Hepatocyte (in vitro differentiated cells): Measurements from ENCODE around the gene SMIM10.

ENCODE experiments used
- EZH2 ChIP-seq: fragments of 200-600 bp; sonication (generic); IDR thresholded peaks from 2 replicates; pipeline ENCODE4 v1.6.1; 2016; ENCODE audit warnings: antibody characterized with exemption, mild to moderate bottlenecking, borderline replicate concordance
- TF ChIP-seq, protein P1 (sequence below): fragments of 200-600 bp; sonication (generic); IDR thresholded peaks from 2 replicates; pipeline ENCODE4 v1.5.1; 2016; ENCODE audit warnings: antibody characterized with exemption, mild to moderate bottlenecking; ENCODE audit not compliant: poor library complexity

- TF ChIP-seq EZH2: no peak
- TF ChIP-seq, protein P1, sequence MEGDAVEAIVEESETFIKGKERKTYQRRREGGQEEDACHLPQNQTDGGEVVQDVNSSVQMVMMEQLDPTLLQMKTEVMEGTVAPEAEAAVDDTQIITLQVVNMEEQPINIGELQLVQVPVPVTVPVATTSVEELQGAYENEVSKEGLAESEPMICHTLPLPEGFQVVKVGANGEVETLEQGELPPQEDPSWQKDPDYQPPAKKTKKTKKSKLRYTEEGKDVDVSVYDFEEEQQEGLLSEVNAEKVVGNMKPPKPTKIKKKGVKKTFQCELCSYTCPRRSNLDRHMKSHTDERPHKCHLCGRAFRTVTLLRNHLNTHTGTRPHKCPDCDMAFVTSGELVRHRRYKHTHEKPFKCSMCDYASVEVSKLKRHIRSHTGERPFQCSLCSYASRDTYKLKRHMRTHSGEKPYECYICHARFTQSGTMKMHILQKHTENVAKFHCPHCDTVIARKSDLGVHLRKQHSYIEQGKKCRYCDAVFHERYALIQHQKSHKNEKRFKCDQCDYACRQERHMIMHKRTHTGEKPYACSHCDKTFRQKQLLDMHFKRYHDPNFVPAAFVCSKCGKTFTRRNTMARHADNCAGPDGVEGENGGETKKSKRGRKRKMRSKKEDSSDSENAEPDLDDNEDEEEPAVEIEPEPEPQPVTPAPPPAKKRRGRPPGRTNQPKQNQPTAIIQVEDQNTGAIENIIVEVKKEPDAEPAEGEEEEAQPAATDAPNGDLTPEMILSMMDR: no peak
Observed at GRCh38 chrX:135009838-135010237, 19.0 kb downstream of the SMIM10 start.
